Fibroblast of villous mesenchyme (primary cell): ENCODE measurements around the gene ZNF343. TPM values are rescaled to one million over a fixed set of nuclear protein-coding genes. Genes with fewer than 3 reads are reported as not detected.

Experiments
- DNase-seq: peaks from one replicate; pipeline ENCODE4 v3.0.0-alpha.2; 2010; ENCODE audit warnings: low read depth
- H3K4me3 ChIP-seq: 2 replicates; pipeline ENCODE4 v1.5.1; 2011; ENCODE audit warnings: low read depth, mild to moderate bottlenecking, low read length
- total RNA-seq: library from RNA; depleted of rRNA; stranded (reverse); fragments of >200 nt; gene quantifications from 2 replicates; pipeline ENCODE4 v1.2.3, GENCODE V29; 2012
- TF ChIP-seq, protein P1 (sequence below): IDR thresholded peaks from 2 replicates; pipeline ENCODE4 v1.5.1; 2012; ENCODE audit warnings: low read depth, mild to moderate bottlenecking, low read length; ENCODE audit not compliant: insufficient read depth

Gene ZNF343
- 10.4 and 11.3 TPM in 2 replicates for total RNA-seq

DNA sequence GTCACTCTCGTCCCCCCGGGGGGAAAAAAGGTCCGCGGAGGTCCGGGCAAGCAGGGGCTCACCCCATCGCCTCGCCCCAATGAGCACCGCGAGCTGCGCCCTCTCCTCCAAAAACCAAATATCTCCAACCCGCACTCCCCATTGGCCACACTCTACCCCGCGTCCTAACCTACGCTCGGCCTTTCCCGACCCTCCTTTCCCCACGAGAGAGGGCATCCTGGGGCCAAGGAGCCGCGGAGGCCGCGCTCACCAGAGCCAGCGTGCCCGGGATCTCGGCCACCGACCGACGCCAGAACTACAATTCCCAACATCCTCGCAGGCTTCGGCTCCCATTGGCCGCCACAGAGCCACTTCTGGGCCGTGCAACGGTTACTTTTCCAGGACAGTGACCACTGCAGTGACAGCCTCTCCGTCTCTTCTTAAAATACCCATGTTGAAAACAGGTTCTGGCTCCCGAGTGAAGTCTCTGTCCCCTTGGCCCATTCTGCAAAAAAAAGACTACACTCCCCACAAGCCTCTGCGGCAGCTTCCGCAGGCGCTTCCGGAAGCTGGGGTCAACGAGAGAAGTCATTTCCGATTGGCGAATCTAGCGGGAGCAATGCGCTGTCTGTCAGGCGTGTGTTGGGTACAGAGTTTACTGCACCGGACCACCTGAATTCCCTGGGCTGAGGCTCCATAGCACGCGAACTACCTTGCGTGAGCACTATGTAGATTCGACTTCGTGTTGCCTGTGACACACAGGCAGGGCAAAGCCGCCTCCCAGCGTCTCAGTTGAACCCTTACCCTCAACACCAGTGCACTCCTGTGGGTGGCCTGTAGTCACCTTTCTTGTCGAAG is at the start of gene ZNF343:
TSS of gene ZNF343 (minus strand) at position 285 of the 837 bp plus-strand sequence. CDS start 15,020 bp downstream, outside the sequence.
- DNase-seq: peak; percentile 82
- TF ChIP-seq, protein P1, sequence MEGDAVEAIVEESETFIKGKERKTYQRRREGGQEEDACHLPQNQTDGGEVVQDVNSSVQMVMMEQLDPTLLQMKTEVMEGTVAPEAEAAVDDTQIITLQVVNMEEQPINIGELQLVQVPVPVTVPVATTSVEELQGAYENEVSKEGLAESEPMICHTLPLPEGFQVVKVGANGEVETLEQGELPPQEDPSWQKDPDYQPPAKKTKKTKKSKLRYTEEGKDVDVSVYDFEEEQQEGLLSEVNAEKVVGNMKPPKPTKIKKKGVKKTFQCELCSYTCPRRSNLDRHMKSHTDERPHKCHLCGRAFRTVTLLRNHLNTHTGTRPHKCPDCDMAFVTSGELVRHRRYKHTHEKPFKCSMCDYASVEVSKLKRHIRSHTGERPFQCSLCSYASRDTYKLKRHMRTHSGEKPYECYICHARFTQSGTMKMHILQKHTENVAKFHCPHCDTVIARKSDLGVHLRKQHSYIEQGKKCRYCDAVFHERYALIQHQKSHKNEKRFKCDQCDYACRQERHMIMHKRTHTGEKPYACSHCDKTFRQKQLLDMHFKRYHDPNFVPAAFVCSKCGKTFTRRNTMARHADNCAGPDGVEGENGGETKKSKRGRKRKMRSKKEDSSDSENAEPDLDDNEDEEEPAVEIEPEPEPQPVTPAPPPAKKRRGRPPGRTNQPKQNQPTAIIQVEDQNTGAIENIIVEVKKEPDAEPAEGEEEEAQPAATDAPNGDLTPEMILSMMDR: no peak
- peak within 1 kb of the TSS; percentile 95 for H3K4me3 ChIP-seq

DNA sequence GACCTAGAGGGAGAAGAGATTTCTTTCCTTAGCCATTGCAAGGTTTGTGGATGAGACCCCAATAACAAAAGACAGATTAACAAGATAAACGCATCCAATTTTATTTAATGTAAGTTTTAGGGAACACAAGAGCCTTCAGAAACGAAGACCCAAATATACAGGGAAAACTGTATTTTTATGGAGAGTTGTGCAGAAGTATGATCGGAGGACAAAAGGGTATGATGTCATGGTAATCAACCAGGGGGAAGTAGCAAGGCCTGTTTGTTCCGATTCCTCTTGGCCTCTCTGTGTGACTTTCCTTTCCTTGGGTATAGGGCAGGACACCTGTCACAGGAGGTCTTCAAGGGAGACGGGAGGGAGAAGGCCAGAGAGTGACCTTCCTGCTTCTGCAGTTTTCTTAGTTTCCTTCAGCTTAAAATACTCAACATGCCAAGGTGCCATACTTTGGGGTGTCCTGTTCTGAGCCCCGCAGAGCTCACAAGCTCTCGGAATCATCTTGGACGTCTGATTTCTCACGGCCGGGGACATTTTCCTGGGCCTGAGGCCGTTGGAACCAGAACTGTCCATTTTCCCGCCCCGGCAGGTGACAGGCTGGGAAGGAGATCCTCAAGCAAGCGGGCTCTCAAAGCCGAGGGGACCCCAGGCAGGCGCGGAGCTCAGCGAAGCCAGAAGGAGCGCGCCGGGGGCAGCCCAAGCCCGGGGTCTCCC is 49.3 kb upstream of the ZNF343 start:
- no peak overlapping the region for H3K4me3 ChIP-seq
- no peak for DNase-seq
- TF ChIP-seq, protein P1: no peak

DNA sequence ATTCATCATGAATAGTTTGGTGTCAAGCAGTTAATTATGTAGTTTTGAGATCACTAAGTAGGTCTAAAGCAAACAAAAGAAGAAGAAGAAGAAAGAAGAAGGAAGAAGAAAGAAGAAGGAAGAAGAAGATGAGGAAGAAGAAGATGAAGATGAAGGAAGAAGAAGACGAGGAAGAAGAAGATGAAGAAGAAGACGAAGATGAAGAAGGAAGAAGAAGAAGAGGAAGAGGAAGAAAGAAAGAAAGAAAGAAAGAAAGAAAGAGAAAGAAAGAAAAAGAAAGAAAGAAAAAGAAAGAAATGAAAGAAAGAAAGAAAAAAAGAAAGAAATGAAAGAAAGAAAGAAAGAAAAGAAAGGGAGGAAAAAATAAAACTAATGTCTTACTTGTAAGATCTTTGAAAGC is 36.9 kb upstream of the ZNF343 start:
- TF ChIP-seq, protein P1: no peak
- no peak overlapping the region for H3K4me3 ChIP-seq
- no peak for DNase-seq

DNA sequence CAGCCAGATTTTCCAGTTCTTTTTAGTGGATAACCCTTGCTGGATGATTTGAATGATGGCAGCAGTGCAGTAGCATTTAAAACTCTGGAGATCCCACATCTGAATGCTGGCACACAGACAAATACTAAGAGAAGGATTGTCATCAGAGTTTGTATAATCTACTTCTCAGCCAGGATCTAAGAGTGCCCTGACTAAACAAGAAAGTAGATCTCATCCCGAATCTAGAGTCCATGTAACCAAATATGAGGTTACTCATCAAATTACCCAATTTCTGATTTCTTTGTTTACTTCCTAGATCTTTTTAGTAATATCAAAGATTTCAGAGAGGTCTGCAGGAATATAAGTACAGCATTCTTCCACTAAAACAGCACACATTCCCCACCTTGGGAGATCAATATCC is 35.5 kb upstream of the ZNF343 start:
- DNase-seq: no peak

DNA sequence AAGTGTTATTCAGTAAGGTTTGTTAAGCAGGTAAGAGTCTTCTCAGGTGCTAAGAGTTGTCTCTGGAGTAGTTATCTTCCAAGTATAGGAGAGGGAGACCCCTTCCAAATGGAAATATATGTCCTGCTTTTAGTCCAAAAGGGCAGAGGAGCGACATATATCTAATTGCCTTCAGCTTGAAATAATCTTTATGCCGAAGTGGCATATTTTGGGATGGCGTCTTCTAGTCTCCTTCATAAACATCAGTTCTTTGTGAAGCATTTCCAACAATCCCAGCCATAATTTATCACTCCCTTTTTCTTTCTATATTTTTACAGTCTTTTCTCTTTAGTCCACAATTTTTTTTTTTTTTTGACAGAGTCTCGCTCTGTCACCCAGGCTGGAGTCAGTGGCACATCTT is 33.6 kb upstream of the ZNF343 start:
- TF ChIP-seq, protein P1: no peak
- H3K4me3 ChIP-seq: no peak overlapping the region
- no peak for DNase-seq

More for the DNA sequence above, 35.5 kb upstream of the ZNF343 start:
- TF ChIP-seq, protein P1: no peak
- no peak overlapping the region for H3K4me3 ChIP-seq

DNA sequence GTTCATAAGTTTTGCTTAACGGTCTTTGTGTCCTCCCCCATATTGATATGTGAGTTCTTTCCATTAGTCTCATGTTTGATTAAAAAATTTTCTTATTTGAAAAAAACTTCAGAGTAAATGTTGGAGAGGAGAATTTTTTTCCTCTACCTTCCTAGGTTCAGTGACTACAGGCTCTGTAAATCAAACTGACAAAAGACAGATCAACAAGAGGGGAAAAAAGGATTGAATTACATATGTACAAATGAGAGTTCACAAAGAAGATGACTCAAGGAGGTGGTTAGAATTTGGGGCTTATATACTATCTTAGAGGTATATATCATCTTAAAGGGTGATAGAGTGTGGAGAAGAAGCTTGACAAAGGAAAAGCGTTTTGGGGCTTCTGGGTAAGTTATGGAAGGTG is 33.2 kb upstream of the ZNF343 start:
- TF ChIP-seq, protein P1: no peak
- no peak overlapping the region for H3K4me3 ChIP-seq

More for the DNA sequence above, 33.2 kb upstream of the ZNF343 start:
- DNase-seq: no peak
